H9 (cell line): ENCODE data around the gene PTPRR. TPM values are rescaled to one million over a fixed set of nuclear protein-coding genes. Genes with fewer than 3 reads are reported as not detected.

ENCODE experiments used
- DNase-seq: peaks from one replicate; pipeline ENCODE4 v3.0.0-alpha.2; 2017
- H2AFZ ChIP-seq: one replicate; pipeline ENCODE4 v1.6.1; 2013; ENCODE audit warnings: mild to moderate bottlenecking, low read length, control low read depth, moderate library complexity
- H2AK5ac ChIP-seq: 2 replicates; pipeline ENCODE4 v1.6.1; 2013; ENCODE audit warnings: low read length, control low read depth, mixed read lengths; ENCODE audit not compliant: insufficient read length
- H2BK120ac ChIP-seq: one replicate; pipeline ENCODE4 v1.6.1; 2013; ENCODE audit warnings: low read depth, mild to moderate bottlenecking, low read length, control low read depth, inconsistent platforms; ENCODE audit not compliant: poor library complexity, severe bottlenecking
- H2BK12ac ChIP-seq: 2 replicates; pipeline ENCODE4 v1.6.1; 2013; ENCODE audit warnings: low read length, control low read depth, mixed read lengths, low read depth; ENCODE audit not compliant: insufficient read length
- H2BK15ac ChIP-seq: 2 replicates; pipeline ENCODE4 v1.6.1; 2013; ENCODE audit warnings: low read depth, low read length, control low read depth
- H2BK20ac ChIP-seq: one replicate; pipeline ENCODE4 v1.6.1; 2013; ENCODE audit warnings: low read depth, mild to moderate bottlenecking, low read length, control low read depth, inconsistent platforms; ENCODE audit not compliant: poor library complexity, severe bottlenecking
- H2BK5ac ChIP-seq: 2 replicates; pipeline ENCODE4 v1.6.1; 2013; ENCODE audit warnings: low read length, control low read depth, mixed read lengths; ENCODE audit not compliant: insufficient read length
- H3K14ac ChIP-seq: 2 replicates; pipeline ENCODE4 v1.6.1; 2013; ENCODE audit warnings: low read length, control low read depth; ENCODE audit not compliant: insufficient read depth
- H3K18ac ChIP-seq: 2 replicates; pipeline ENCODE4 v1.6.1; 2013; ENCODE audit warnings: low read depth, mild to moderate bottlenecking, mixed read lengths, low read length, control low read depth; ENCODE audit not compliant: insufficient read length
- H3K23ac ChIP-seq: 2 replicates; pipeline ENCODE4 v1.6.1; 2013; ENCODE audit warnings: low read length, control low read depth, mixed read lengths, low read depth; ENCODE audit not compliant: insufficient read length
- H3K23me2 ChIP-seq: 2 replicates; pipeline ENCODE4 v1.6.1; 2013; ENCODE audit warnings: low read depth, mild to moderate bottlenecking, mixed read lengths, low read length, control low read depth; ENCODE audit not compliant: insufficient read length, poor library complexity, severe bottlenecking
- H3K27ac ChIP-seq: 2 replicates; pipeline ENCODE4 v1.5.1; 2013; ENCODE audit warnings: low read length, control low read depth, mixed read lengths, low read depth; ENCODE audit not compliant: insufficient read length
- H3K27me3 ChIP-seq: 2 replicates; pipeline ENCODE4 v1.6.1; 2013; ENCODE audit warnings: low read length, control low read depth, inconsistent platforms; ENCODE audit not compliant: insufficient read depth
- H3K4ac ChIP-seq: 2 replicates; pipeline ENCODE4 v1.6.1; 2013; ENCODE audit warnings: low read depth, mild to moderate bottlenecking, control low read depth, inconsistent platforms, low read length, moderate library complexity
- H3K4me1 ChIP-seq: 2 replicates; pipeline ENCODE4 v1.6.1; 2013; ENCODE audit warnings: low read length, control low read depth, inconsistent platforms; ENCODE audit not compliant: insufficient read depth
- H3K4me2 ChIP-seq: 2 replicates; pipeline ENCODE4 v1.6.1; 2013; ENCODE audit warnings: low read length, control low read depth, mixed read lengths; ENCODE audit not compliant: insufficient read length, insufficient read depth
- H3K56ac ChIP-seq: 2 replicates; pipeline ENCODE4 v1.6.1; 2013; ENCODE audit warnings: low read depth, mild to moderate bottlenecking, mixed read lengths, low read length, control low read depth; ENCODE audit not compliant: insufficient read length
- H3K79me1 ChIP-seq: 2 replicates; pipeline ENCODE4 v1.6.1; 2013; ENCODE audit warnings: low read depth, mild to moderate bottlenecking, moderate library complexity, low read length, control low read depth, inconsistent platforms; ENCODE audit not compliant: insufficient read depth, poor library complexity, severe bottlenecking
- H3K79me2 ChIP-seq: 2 replicates; pipeline ENCODE4 v1.6.1; 2013; ENCODE audit warnings: low read length, control low read depth, inconsistent platforms; ENCODE audit not compliant: insufficient read depth
- H3K9ac ChIP-seq: 2 replicates; pipeline ENCODE4 v1.6.1; 2013; ENCODE audit warnings: low read length, control low read depth, mixed read lengths; ENCODE audit not compliant: insufficient read length; ENCODE audit errors: extremely low read depth
- H3K9me3 ChIP-seq: one replicate; pipeline ENCODE4 v1.6.1; 2013; ENCODE audit warnings: low read depth, low read length, inconsistent platforms; ENCODE audit not compliant: control insufficient read depth
- H3T11ph ChIP-seq: one replicate; pipeline ENCODE4 v1.6.1; 2013; ENCODE audit warnings: mild to moderate bottlenecking, low read length, control low read depth, inconsistent platforms
- H4K20me1 ChIP-seq: one replicate; pipeline ENCODE4 v1.6.1; 2013; ENCODE audit not compliant: control insufficient read depth, insufficient read length, insufficient read depth
- H4K5ac ChIP-seq: 2 replicates; pipeline ENCODE4 v1.6.1; 2013; ENCODE audit warnings: low read depth, mild to moderate bottlenecking, mixed read lengths, low read length, control low read depth; ENCODE audit not compliant: insufficient read length
- H4K8ac ChIP-seq: replicated peaks from 2 replicates; pipeline ENCODE4 v1.6.1; 2013; ENCODE audit warnings: low read length, control low read depth, mixed read lengths, low read depth; ENCODE audit not compliant: insufficient read length
- H4K91ac ChIP-seq: 2 replicates; pipeline ENCODE4 v1.6.1; 2013; ENCODE audit warnings: low read depth, mild to moderate bottlenecking, moderate library complexity, mixed read lengths, low read length, control low read depth; ENCODE audit not compliant: insufficient read length
- H3K27ac Mint-ChIP-seq, 3 experiments: 2 replicates in 2 of 3; 3 replicates in 1 of 3; pipeline ENCODE4 v1.8.0; 2020 to 2021; ENCODE audit warnings: mixed read lengths in 3 of 3, mild to moderate bottlenecking in 1 of 3, moderate library complexity in 1 of 3
- H3K27me3 Mint-ChIP-seq: 2 replicates; pipeline ENCODE4 v1.8.0; 2021; ENCODE audit warnings: low read depth, mild to moderate bottlenecking, moderate library complexity, mixed read lengths
- H3K36me3 Mint-ChIP-seq, 3 experiments: 2 replicates in 2 of 3; 3 replicates in 1 of 3; pipeline ENCODE4 v1.8.0; 2020 to 2021; ENCODE audit warnings: low read depth in 3 of 3, mixed read lengths in 3 of 3; ENCODE audit not compliant: insufficient read depth in 1 of 3
- H3K4me1 Mint-ChIP-seq, 2 experiments: 2 replicates each; pipeline ENCODE4 v1.8.0; 2020; ENCODE audit warnings: mixed read lengths in 2 of 2
- H3K4me3 Mint-ChIP-seq, 2 experiments: 2 replicates in 1 of 2; 3 replicates in 1 of 2; pipeline ENCODE4 v1.8.0; 2020 to 2021; ENCODE audit warnings: mild to moderate bottlenecking in 2 of 2, mixed read lengths in 2 of 2, moderate library complexity in 1 of 2
- H3K9me3 Mint-ChIP-seq, 2 experiments: 2 replicates in 1 of 2; 3 replicates in 1 of 2; pipeline ENCODE4 v1.8.0; 2020; ENCODE audit warnings: mild to moderate bottlenecking in 2 of 2, mixed read lengths in 2 of 2, moderate library complexity in 1 of 2
- whole genome bisulfite sequencing: extraction: QIAGEN DNeasy Blood & Tissue Kit; methylation state at CpG from one replicate; pipeline ENCODE4 v1.1.7; 2013; ENCODE audit warnings: missing lambda C conversion rate, low lambda C conversion rate, mixed read lengths; ENCODE audit not compliant: insufficient read length; ENCODE audit errors: extremely low coverage; 5-methylcytosine and 5-hydroxymethylcytosine counted together
- total RNA-seq: library from RNA; stranded (reverse); gene quantifications from 2 replicates; pipeline ENCODE4 v1.2.1, GENCODE V29; 2021
- TF ChIP-seq, protein P1 (sequence below): fragments of 200-600 bp; sonication (generic); conservative IDR thresholded peaks from 3 replicates; pipeline ENCODE4 v1.8.0; 2021; ENCODE audit warnings: antibody characterized with exemption, mild to moderate bottlenecking

Gene PTPRR
- total RNA-seq, 1 experiment from 2014 or later: 0.22 TPM

DNA sequence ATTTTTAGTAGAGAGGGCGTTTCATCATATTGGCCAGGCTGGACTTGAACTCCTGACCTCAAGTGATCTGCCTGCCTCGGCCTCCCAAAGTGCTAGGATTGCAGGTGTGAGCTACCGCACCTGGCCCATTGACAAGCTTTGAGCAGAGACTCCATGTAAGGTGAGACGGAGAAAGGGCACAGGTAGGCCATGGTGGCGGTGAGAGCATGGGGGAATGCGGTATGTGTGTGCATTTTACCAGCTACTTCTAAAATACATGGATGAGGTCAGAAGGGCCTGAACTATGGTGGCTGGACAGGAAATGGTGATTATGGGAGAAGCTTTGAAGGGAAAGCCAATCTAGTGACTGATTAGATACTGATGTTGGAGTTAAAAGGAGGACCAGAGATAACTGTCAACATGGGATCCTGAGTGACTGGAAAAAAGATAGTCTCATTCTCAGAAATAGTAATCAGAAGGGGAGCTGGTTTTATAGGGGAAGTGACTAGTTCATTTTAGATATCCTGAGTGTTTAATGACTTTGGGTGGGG, 261.4 kb downstream of the PTPRR start:
- H2BK15ac ChIP-seq: no peak overlapping the region
- no peak overlapping the region for H3K9ac ChIP-seq
- Mint-ChIP-seq H3K4me3 (no peak overlapping the region), H3K27ac (no peak overlapping the region), H3K27me3 (no peaks in the 10 kb centered on the region), H3K4me1 (peaks cover 13 to 15% of the 10 kb centered on the region in 2 experiments), H3K9me3 (no peaks in the 10 kb centered on the region), H3K36me3 (no peaks in the 10 kb centered on the region)
- no peak overlapping the region for H2BK12ac ChIP-seq
- no peaks in the 10 kb centered on the region for H3K27me3 ChIP-seq
- no peak overlapping the region for H3T11ph ChIP-seq
- no peaks in the 10 kb centered on the region for H3K23me2 ChIP-seq
- H3K23ac ChIP-seq: no peak overlapping the region
- H4K20me1 ChIP-seq: no peaks in the 10 kb centered on the region
- H3K56ac ChIP-seq: no peak overlapping the region
- H3K4ac ChIP-seq: no peak overlapping the region
- no peak overlapping the region for H3K18ac ChIP-seq
- H4K5ac ChIP-seq: no peak overlapping the region
- TF ChIP-seq, protein P1, sequence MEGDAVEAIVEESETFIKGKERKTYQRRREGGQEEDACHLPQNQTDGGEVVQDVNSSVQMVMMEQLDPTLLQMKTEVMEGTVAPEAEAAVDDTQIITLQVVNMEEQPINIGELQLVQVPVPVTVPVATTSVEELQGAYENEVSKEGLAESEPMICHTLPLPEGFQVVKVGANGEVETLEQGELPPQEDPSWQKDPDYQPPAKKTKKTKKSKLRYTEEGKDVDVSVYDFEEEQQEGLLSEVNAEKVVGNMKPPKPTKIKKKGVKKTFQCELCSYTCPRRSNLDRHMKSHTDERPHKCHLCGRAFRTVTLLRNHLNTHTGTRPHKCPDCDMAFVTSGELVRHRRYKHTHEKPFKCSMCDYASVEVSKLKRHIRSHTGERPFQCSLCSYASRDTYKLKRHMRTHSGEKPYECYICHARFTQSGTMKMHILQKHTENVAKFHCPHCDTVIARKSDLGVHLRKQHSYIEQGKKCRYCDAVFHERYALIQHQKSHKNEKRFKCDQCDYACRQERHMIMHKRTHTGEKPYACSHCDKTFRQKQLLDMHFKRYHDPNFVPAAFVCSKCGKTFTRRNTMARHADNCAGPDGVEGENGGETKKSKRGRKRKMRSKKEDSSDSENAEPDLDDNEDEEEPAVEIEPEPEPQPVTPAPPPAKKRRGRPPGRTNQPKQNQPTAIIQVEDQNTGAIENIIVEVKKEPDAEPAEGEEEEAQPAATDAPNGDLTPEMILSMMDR: no peak
- peak overlapping the region; percentile 50 for H2AK5ac ChIP-seq
- no peak overlapping the region for H2BK20ac ChIP-seq
- no peak overlapping the region for H3K27ac ChIP-seq
- WGBS: no CpG with 5 or more reads among the region's 6 CpGs
- H3K4me2 ChIP-seq: no peak overlapping the region
- no peak overlapping the region for H4K91ac ChIP-seq
- H2BK5ac ChIP-seq: no peak overlapping the region
- no peak overlapping the region for H3K14ac ChIP-seq
- H3K4me1 ChIP-seq: peaks cover 4% of the 10 kb centered on the region; the same call in 1 of the 2 replicates
- no peaks in the 10 kb centered on the region for H3K79me1 ChIP-seq
- no peak overlapping the region for H2BK120ac ChIP-seq
- H4K8ac ChIP-seq: peak overlapping the region; percentile 88
- H2AFZ ChIP-seq: no peak overlapping the region
- no peak for DNase-seq
- no peaks in the 10 kb centered on the region for H3K79me2 ChIP-seq
- H3K9me3 ChIP-seq: no peaks in the 10 kb centered on the region
